Hematopoietic multipotent progenitor cell treated with erythropoietin and hydrocortisone succinate and interleukin-3 and kit ligand, for 4 days (in vitro differentiated cells): ENCODE results near the gene POLH.
"Not testable (repeated sequence)": the region's sequence is repeated elsewhere in the genome, so short reads cannot be mapped to it uniquely, and the experiment has no call there.

Experiments
- DNase-seq: peaks from one replicate; pipeline ENCODE4 v3.0.0-alpha.2; 2015

POLH gene

GRCh38 chr6:43634702-43635303, 58.8 kb downstream of the POLH start:
- no peak for DNase-seq

DNA sequence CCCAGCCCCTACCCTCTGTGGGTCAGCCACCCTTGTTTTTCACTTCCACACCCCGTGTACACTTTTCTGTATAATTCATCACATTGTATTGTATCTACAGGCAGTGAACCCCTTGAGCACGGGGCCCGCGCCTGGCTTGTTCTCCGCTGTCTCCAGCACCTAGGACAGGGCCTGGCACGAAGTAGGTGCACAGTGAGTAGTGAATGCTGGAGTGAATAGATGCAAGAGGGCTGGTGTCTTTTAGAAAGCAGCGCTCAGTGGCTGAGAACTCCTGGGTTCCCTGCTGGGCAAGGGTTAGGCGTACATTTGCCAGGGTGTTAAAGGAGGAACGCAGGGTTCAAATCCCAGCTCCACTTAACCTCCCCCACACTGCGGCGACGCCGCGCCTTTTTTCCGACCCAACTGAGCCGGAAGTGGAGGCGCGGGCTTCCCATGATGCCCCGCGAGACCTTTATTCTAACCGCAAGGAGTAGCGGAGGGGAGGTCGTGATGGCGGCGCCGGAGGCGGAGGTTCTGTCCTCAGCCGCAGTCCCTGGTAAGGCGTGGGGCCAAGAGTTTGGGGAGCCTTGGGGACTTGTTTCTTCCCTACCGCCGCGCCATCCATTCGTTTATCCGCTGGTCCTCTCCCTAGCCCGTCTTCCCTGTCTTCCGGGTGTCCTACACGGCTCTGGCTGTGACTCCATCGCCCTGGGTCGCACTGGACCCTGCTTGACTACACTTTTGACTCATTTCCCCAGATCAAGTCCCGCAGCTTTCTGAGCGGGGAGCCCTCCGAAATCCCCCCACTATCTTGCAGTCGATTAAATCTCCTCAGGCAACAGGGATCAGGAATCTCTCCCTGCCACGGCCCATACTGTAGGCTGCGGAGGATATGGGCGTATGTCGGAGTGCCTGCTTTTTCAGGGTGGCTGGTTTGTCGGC, 59.7 kb downstream of the POLH start, which contains the start of gene MAD2L1BP:
MAD2L1BP (plus strand) TSS at position 454 of the 921 bp plus-strand sequence; CDS start at position 490, 36 bp downstream.
- peak; percentile 94 for DNase-seq

DNA sequence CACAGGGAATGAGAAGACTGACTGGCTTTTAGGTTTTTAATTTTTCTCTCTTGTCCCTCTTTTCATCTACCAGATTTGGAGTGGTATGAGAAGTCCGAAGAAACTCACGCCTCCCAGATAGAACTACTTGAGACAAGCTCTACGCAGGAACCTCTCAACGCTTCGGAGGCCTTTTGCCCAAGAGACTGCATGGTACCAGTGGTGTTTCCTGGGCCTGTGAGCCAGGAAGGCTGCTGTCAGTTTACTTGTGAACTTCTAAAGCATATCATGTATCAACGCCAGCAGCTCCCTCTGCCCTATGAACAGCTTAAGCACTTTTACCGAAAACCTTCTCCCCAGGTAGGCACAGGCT, 60.3 kb downstream of the POLH start:
- DNase-seq = peak; percentile 43

DNA sequence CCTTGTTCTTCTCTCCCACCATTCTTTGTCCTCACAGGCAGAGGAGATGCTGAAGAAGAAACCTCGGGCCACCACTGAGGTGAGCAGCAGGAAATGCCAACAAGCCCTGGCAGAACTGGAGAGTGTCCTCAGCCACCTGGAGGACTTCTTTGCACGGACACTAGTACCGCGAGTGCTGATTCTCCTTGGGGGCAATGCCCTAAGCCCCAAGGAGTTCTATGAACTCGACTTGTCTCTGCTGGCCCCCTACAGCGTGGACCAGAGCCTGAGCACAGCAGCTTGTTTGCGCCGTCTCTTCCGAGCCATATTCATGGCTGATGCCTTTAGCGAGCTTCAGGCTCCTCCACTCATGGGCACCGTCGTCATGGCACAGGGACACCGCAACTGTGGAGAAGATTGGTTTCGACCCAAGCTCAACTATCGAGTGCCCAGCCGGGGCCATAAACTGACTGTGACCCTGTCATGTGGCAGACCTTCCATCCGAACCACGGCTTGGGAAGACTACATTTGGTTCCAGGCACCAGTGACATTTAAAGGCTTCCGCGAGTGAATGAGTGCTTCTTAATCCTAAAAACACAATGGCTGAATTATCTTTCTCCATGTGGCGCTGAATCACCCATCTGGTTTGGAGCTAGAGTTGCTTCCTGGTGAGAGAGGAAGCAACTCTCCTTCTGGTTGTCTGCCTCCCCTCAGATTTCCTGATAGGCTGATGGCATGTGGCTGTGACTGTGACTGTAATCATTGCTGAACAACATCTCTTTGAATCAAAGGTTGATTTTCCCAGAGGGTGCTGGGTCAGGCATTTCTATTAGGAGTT, 64.2 kb downstream of the POLH start:
- peak; percentile 83 for DNase-seq

DNA sequence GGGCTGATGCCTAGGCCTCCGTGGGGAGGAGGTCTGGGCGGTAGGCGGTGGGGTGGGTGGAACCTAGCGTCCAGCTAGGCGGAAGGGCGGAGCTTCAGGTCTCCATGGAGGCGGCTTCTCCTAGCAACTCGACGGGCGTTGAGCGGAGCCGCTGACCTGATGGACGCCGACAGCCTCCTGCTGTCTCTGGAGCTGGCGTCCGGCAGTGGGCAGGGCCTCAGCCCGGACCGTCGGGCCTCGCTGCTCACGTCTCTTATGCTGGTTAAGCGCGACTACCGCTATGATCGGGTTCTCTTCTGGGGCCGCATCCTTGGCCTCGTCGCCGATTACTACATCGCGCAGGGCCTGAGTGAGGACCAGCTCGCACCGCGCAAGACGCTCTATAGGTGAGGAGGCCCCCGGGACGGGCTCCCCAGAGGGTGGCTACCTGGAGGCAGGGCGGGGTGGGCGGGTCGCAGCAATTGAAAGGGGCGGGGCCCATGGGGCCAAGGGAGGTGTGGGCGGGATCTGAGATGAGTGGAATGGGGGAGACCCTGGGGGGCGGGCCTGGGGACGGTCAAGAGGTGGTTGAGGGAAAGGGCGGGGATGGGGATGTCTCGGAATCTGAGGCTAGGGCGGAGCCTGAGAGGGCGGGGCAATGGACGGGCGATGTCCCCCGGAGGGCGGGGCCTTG, 69.1 kb downstream of the POLH start, which contains the start of gene RSPH9:
RSPH9 (plus strand) TSS at position 97 of the 673 bp plus-strand sequence; CDS start at position 160, 63 bp downstream.
- DNase-seq = peak; percentile 84

DNA sequence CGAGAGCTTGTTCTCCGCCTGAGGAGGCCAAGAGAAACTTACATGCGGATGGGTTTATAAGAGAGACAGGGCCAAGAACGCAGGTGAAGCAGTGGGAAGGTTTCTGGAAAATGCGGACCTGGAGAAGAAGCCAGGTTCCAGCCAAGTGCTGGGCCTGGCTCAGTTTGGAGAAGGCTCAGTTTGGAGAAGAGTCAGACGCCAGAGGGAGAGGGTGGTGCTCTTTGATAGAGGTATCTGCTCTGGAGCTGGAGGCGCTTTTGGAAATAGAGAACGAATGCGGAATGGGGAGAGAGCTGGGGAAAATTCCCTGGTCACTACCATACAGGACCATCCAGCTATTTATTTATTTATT, 69.6 kb downstream of the POLH start:
- DNase-seq = no peak

DNA sequence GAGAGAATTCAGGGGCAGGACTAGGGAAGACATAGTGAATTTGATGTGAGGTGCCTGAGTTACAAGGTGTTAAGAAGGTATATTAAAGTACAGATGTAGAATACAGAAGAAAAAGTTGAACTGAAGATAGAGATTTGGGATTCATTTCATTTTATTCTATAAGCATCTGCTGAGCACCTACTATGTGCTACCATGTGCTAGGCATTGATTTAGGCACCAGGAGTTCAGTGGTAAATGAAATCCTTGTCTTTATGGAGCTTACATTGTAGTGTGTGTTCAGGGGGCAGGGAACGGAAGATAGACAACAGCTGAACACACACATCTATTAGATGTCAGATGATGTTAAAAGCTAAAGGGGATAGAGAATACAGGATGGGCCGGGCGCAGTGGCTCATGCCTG, 71.6 kb downstream of the POLH start:
- DNase-seq = no peak

- no peak for DNase-seq
Measured at GRCh38 chr6:43648248-43648647, 72.3 kb downstream of the POLH start.

GRCh38 chr6:43652822-43653221, 76.8 kb downstream of the POLH start:
- not testable (repeated sequence) for DNase-seq

DNA sequence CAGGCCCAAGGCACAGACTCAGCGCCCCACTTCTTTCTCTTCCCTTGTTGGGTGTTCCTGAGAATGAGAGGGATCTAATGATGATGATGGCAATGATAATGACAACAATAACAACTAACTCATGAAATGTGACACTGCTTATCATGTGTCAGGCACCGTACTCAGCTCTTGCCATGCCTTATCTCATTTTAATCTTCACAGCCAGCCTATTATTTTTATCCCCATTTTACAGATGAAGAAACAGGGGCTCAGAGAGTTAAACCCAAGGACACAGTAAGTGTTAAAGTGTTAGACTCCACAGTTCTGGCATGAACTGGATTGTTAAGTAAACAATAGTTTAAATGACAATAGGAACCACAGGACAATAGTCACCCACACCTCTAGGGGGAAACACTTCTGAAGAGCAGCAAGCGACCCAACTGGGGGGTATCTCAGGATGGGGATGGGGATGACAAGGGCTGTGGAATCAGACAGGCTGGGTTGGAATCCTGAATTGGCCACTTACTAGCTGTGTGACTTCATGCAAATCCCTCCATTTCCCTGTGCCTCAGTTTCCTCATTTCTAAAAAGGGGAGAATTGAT, 81.3 kb downstream of the POLH start:
- no peak for DNase-seq

DNA sequence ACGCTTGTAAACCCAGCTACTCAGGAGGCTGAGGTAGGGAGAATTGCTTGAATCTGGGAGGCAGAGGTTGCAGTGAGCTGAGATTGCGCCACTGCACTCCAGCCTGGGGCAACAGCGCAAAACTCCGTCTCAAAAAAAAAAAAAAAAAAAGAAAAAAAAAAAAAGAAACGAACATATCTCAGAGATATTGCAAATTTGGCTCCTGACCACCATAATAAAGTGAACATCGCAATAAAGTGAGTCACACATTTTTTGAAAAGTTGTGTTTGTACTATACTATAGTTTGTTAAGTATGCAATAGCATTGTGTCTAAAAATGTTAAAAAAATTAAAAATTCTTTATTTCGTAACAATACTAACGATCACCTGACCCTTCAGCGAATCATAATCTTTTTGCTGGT, 82.2 kb downstream of the POLH start:
- DNase-seq = no peak

DNA sequence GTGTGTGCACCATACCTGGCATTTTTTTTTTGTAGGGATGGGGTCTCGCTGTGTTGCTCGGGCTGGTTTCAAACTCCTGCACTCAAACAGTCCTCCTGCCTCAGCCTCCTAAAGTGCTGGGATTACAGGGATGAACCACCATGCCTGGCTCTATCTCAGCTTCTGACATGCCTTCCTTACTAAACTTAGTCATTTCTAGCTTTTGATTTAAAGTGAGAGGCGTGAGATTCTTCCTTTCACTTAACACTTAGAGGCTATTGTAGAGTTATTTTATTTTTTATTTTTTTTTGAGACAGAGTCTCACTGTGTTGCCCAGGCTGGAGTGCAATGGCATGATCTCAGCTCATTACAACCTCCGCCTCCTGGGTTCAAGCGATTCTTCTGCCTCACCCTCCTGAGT, 87.0 kb downstream of the POLH start:
- DNase-seq = not testable (repeated sequence)
